Stimulated activated CD8-positive, alpha-beta memory T cell treated with anti-CD3 and anti-CD28 coated beads, Interleukin-12 subunit alpha, Interleukin-12 subunit beta, amount 100 ng/mL, for 24 hours (primary cell): Measurements from ENCODE around the gene SLC6A4.

Experiments
- DNase-seq: peaks from one replicate; pipeline ENCODE4 v3.0.0-alpha.2; 2020; ENCODE audit errors: extremely low read depth

SLC6A4 gene

GRCh38 chr17:30235386-30236296 lies at the start of gene SLC6A4:
Gene SLC6A4 (minus strand): TSS chr17:30235697. CDS start chr17:30221958, 13,739 bp downstream.
- DNase-seq, result no peak

GRCh38 chr17:30279156-30279555 lies 43.7 kb upstream of the SLC6A4 start:
- DNase-seq, result no peak

GRCh38 chr17:30278032-30278431 lies 42.5 kb upstream of the SLC6A4 start:
- DNase-seq, result no peak

- no peak for DNase-seq
These were observed 40.4 kb upstream of the SLC6A4 start for GRCh38 chr17:30275911-30276310.

- DNase-seq, result no peak
These were observed 39.4 kb upstream of the SLC6A4 start for GRCh38 chr17:30274887-30275286.

- no peak for DNase-seq
These were observed 37.9 kb upstream of the SLC6A4 start for GRCh38 chr17:30273373-30273772.

GRCh38 chr17:30271102-30271501 lies 35.6 kb upstream of the SLC6A4 start:
- DNase-seq, result no peak

GRCh38 chr17:30267625-30268024 lies 32.1 kb upstream of the SLC6A4 start:
- no peak for DNase-seq

GRCh38 chr17:30263552-30264333 lies 28.2 kb upstream of the SLC6A4 start:
- no peak for DNase-seq

- DNase-seq, result no peak
These were observed 21.4 kb upstream of the SLC6A4 start for GRCh38 chr17:30256756-30257506.

GRCh38 chr17:30254150-30254549 lies 18.7 kb upstream of the SLC6A4 start:
- DNase-seq, result no peak

- no peak for DNase-seq
These were observed 17.8 kb upstream of the SLC6A4 start for GRCh38 chr17:30253312-30253711.

- no peak for DNase-seq
These were observed 16.4 kb upstream of the SLC6A4 start for GRCh38 chr17:30251931-30252330.

GRCh38 chr17:30249460-30249859 lies 14.0 kb upstream of the SLC6A4 start:
- DNase-seq, result no peak

- no peak for DNase-seq
These were observed 13.3 kb upstream of the SLC6A4 start for GRCh38 chr17:30248786-30249185.

- no peak for DNase-seq
These were observed 11.0 kb upstream of the SLC6A4 start for GRCh38 chr17:30246460-30246859.

GRCh38 chr17:30244853-30245385 lies 9.4 kb upstream of the SLC6A4 start:
- no peak for DNase-seq

GRCh38 chr17:30243568-30243967 lies 8.1 kb upstream of the SLC6A4 start:
- no peak for DNase-seq

- no peak for DNase-seq
These were observed 7.5 kb upstream of the SLC6A4 start for GRCh38 chr17:30243002-30243401.

- DNase-seq, result no peak
These were observed 5.6 kb upstream of the SLC6A4 start for GRCh38 chr17:30241051-30241450.

GRCh38 chr17:30240177-30240576 lies 4.7 kb upstream of the SLC6A4 start:
- DNase-seq, result no peak

- no peak for DNase-seq
These were observed 3.6 kb upstream of the SLC6A4 start for GRCh38 chr17:30239089-30239462.
